ENCODE measurements around the gene TNNI2.

DNA sequence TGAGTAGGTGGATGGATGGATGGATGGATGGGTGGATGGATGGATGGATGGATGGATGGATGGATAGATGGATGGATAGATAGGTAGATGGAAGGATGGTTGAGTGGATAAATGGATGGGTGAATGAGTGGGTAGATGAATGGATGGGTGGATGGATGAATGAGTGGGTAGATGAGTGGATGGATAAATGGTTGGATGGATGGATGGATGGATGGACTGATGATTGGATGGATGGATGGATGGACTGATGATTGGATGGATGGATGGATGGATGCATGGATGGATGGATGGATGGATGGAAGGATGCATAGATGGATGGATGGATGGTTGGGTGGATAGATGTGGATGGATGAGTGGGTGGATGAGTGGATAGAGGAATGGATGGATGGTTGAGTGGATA, 17.2 kb upstream of the TNNI2 start:
- TF ChIP-seq YY1 (IDR thresholded peaks at IDR 0.05; ENCODE audit: insufficient read depth, insufficient read length), result no peak
- no peak for TF ChIP-seq ZNF274 (IDR thresholded peaks at IDR 0.05; ENCODE audit: low read depth, low read length)
- TF ChIP-seq SUZ12 (IDR thresholded peaks at IDR 0.05; ENCODE audit: extremely low read depth, insufficient read depth, insufficient read length), result no peak
